GM13977 (cell line): ENCODE results near the gene MKI67.

Source experiments
- DNase-seq: peaks from one replicate; pipeline ENCODE4 v3.0.0; 2012; ENCODE audit warnings: low spot score
- CTCF ChIP-seq: IDR thresholded peaks from 2 replicates; pipeline ENCODE4 v1.5.1; 2012; ENCODE audit warnings: mild to moderate bottlenecking, control low read depth; ENCODE audit not compliant: insufficient read depth; ENCODE audit errors: extremely low read depth, missing control alignments
- in situ Hi-C: fragments of 300-500 bp; cut with MboI; formaldehyde crosslinking; loops from one replicate; pipeline ENCODE4 v1.12.0; 2022; ENCODE audit warnings: low sequenced_read_pairs, low pct_unique_long_range_greater_than_20kb, mixed read lengths, inconsistent platforms; ENCODE audit not compliant: unreplicated experiment

The MKI67 gene

GRCh38 chr10:128058106-128058749 lies 68.0 kb downstream of the MKI67 start:
- DNase-seq, result no peak
- in situ Hi-C loops, result no loop called here

GRCh38 chr10:128056303-128057050 lies 69.7 kb downstream of the MKI67 start:
- in situ Hi-C loops, result no loop called here
- no peak for TF ChIP-seq CTCF

More at GRCh38 chr10:128058106-128058749, 68.0 kb downstream of the MKI67 start:
- TF ChIP-seq CTCF, result no peak

GRCh38 chr10:128055061-128055868 lies 71.0 kb downstream of the MKI67 start:
- DNase-seq, result no peak
- no peak for TF ChIP-seq CTCF
- in situ Hi-C loops, result no loop called here

More at GRCh38 chr10:128056303-128057050, 69.7 kb downstream of the MKI67 start:
- no peak for DNase-seq

GRCh38 chr10:128054163-128054970 lies 71.9 kb downstream of the MKI67 start:
- DNase-seq, result no peak

GRCh38 chr10:128053356-128053755 lies 72.9 kb downstream of the MKI67 start:
- in situ Hi-C loops, result no loop called here
- DNase-seq, result no peak
- TF ChIP-seq CTCF, result no peak

More at GRCh38 chr10:128054163-128054970, 71.9 kb downstream of the MKI67 start:
- TF ChIP-seq CTCF, result no peak
- in situ Hi-C loops, result no loop called here

- DNase-seq, result no peak
- in situ Hi-C loops, result no loop called here
- no peak for TF ChIP-seq CTCF
Observed at GRCh38 chr10:128052696-128053095, 73.5 kb downstream of the MKI67 start.
